Measurements from ENCODE around the gene CCDC116.
"Not testable (repeated sequence)": the region's sequence is repeated elsewhere in the genome, so short reads cannot be mapped to it uniquely, and the experiment has no call there.

CCDC116 gene, protein sequence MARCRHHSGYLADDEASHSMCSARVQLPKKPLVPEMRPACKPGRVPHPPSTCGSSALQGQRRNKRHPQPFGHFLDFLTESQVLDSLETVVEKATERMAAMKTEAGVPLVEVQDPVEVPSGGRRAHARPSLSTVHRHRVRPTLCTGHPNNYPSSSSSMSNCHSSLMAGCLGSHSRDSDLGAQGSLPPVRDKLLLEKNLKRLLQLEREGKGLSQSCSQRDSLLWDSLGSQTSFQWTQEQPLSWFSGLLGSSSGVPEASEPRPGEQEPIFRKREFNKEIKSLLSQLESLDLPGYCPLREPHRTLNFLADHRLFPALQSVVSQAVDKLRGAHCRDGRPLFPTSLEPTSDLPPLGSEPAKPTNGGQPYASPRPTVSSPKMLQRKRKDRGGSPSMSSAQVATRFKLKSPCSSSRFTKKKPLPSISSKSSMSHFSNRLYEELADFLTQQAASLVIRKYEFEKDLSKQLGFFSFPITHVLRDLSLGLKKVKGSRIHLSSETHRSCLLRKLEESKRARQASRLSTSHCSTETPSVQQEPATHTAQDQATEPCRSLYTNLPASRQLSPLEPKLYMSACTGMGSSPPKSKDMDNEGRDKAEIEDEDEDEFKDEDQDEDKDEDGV

DNA sequence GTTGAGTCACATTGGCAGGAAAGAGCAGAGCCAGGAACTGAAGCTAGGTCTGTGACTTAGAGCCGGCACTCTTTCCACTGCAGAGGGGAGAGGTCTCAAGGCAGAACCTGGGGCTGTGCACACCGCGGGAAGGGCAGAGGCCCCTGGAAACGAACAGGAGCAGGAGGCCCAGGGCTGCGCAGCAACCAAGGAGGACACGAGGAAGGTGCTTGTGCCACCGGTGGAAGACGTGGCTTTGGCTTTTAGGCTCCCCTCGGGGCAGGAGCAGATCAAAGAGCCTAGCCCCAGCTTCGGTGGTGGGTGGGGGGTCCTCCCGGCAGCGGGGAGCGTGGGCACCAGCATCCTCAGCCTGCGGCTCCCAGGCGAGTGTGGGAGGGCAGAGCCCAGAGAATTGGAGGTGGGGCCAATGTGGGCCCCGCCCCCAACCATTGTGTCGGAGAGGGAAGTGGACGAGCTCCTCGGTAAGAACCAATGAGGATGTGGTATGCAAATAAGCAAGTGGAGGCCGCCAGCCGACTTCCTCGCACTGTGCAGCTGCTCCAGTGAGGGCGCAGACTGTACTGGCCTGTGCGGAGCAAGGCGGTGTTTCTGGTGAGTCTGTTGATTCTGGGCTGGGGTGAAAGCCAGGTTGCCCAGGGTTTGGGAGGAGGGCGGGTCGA lies at the start of gene CCDC116:
Gene CCDC116, plus strand, starts transcription at position 524 of the 659 bp plus-strand sequence. CDS start 422 bp downstream, outside the sequence.
- peak; percentile 86 for DNase-seq

DNA sequence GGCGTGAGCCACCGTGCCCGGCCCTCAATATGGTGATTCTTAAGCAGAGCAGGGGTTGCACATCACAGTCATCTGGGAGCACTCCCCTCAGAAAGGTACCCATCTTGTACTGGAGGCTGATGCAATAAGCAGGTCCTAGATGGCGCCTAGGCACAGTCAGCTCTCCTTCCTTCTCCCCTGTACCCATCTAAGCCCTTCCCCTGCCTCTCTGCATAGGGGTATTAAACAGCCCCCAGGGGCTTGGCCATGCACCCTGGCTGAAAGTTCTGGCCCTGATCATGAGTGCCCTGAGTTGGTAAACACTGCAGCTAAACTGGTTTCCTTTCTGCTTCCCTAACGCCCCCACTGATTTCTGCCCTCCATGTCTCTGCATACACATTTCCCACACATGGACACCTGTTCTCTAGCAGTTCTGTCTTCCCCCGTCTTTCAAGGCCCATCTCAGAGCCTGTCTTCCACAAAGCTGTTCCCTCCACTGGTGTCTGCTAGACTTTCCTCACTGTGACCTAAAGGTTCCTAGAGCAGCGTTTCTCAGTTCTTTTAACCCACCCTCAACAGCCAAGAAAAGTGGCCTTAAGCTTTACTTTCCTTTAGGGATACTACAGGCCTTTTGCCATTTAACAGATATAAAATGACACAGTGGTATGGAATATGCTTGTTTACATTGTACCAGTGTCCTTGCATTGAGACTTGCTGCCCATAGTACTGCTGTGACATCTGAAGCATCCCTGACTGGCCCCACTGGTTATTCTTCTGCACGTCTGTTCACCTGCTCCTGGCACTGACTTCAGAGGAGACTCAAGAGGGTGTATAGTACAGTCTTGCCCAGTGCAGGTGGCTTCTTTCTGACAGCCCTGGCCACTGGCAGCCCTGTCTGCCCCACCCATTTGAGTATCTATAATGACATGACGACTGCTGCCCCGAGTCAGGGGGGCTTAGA lies 49.5 kb upstream of the CCDC116 start:
- DNase-seq: peak; percentile 35

DNA sequence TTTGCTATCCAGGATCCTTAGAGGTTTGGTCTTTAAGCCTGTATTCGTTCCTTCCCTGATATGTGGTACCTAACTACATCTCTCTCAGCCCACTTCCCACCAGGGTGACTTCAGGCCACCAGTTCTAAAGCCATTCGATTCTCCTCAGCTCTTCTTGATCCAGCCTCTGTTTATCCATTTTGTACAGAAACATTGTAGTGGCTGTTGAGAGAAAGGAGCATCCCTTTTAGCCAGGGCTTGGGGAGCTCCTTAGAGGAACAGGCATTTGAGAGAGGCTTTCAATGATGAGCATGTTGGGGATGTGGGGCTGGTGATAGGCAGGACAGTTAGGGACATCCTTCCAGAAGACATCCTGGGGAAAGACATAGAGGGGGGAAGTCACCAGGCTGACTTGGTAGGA lies 47.2 kb upstream of the CCDC116 start:
- DNase-seq: no peak

DNA sequence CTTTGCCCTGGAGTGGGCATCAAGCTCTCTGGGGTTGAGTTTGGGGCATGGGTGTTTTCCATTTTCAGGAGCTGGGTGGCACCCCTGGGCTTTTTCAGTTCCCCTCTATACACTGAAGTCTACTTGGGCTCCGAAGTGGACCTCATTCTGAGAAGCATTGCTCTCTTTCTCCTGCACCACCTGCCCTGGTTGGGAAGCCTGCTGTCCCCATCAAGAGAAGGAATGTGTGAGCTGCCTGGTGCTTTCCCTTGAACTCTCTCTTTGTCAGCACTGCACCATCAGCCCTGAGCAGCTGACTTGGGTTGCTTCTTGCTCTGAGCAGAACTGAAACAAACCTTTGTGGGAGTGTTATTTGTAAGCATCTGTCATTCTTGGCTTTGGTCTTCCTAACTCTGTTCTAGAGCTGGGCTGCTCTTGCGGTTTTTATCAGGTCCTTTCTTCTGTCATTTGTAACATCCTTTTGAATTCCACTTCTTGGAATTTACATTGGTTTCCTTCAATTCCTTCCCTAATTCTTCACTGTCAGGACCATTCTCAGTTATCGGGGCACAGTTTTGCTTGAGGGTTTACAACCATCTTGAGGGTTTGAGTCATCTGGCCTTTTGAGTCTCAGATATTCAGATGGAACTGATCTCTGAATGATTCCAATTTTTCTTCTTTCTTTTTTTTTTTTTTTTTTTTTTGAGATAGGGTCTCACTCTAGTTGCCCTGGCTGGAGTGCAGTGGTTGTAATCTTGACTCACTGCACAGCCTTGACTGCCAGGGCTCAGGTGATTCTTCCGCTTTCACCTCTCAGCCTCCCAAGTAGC lies 44.6 kb upstream of the CCDC116 start:
- DNase-seq: no peak

DNA sequence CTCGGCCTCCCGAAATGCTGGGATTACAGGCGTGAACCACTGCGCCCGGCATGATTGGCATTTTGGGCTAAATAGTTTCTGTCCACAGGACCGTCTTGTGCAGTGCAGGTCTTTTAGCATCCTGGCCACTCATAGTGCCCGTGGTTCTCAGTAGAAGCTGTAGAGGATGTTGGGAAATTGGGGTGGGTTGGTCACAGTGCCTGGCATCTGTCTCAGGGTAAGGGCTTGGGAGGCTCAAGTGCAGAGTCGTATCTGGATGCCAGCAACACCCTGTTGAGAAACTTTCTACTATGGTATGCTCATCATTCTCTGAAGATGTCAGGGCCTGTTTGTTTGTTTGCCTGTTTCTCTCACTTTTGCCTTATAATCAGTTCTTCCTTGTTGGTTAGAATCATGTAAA lies 43.2 kb upstream of the CCDC116 start:
- DNase-seq: no peak

DNA sequence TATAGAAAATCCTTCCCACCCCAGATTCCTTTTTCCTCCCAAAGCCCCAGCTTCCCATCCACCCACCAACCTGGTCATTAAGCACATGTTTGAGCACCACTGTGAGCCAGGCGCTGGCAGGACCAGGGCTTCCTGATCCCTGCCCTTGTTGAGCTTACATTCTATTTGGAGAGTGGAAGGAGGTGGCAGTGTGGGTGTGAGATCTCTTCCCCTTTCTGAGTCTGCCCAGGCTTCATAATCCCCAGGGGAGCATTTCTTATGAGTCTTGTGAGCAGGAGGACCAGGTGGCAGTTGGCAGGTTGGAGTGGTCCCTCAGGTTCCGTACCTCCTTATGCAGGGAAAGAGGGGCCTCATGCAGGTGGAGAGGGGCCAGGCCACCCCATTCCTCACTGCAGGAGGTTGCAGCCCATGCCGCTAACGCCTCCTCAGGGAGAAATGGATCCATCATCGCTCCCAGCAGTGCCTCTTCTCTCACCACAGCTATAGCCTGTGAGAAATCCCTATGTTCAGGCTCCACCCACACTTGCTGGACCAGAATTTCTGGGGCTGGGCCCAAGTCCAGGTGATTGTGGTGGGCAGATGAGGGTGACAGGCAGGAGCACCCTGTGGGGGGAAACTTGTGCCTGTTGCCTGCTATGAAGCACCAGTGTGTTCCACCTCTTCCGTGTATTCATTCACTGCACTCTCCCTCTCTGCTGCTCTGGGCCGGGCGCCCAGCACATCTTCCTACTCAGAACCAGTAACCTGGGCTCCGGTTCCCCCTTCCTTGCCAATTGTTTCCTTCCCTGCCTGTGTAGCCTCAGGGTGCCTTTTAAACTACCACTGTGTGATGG lies 41.5 kb upstream of the CCDC116 start:
- no peak for DNase-seq

DNA sequence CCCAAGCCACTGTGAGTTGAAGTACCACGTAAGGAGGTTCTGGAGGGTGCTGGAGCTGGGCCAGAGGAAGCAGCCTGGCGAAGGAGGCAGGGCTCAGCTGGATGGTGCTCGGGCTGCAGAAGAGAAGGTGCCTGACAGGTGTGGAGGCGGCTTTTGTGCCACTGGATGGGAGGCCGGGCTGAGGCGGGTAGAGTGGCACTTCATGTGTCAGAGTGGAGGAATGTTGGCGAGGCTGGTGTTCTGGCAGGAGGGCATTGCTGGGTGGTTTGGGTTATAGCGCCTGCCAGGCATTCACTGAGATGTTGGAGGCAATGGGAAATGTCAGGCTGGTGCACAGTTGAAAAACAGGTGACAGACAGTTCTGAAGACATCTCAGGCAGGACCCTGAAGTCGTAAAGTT lies 40.9 kb upstream of the CCDC116 start:
- peak; percentile 20 for DNase-seq

DNA sequence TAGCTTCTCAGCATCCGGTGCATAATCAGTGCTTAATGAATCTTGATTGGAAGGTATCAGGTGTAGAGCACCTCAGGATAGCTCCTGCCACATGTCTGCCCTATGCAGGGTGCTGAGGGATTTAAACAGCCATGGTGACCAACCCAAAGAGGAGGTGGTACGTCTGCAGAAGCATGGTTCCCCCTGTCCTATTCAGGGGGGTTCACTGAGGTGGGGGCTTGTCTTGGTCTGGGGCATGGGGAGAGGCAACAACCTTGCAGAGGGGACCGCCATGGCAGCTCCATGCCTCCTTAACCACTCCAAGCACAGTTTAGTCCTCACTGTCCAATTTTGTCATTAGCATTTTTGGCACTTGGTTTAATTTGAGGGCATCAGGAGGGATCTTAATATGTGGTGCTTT lies 40.1 kb upstream of the CCDC116 start:
- DNase-seq: no peak

DNA sequence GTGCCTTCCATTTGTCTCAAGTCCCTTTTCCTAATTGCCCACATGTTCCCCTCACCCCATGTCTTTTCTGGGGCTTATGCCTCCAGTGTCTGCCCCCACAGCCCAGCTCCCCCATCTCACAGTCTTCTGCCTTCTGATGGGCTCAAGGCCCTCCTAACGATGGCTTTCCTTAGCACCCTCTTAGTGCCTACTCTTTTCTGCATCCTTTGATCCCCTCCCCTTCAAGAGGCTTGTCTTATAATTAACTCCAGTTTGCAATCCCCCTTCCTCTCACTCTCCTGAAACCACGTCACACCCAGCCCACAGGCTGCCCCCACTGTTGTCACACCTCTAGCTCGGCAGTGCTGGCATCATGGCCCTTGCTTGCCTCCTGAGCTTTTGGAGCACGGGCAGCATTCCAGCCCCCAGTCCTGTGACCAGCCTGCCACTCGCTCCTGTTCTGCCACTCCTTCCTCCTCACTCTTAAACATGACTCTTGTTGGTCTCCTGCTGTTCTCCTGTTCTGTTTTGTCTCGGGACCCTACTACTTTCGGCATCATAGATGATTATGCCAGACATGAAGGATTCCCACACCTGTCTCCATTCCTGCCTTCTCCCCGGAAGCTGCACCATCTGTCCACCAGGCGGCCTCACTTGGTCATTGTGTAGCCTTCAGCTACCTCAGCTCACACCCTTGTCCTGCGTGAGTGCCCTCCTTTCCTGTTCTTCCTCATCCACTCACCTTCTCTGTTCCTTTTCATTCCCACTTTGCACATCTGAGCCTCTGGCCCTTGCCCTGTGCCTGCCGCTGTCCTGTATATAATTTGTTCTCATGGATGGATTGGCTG lies 38.9 kb upstream of the CCDC116 start:
- no peak for DNase-seq

DNA sequence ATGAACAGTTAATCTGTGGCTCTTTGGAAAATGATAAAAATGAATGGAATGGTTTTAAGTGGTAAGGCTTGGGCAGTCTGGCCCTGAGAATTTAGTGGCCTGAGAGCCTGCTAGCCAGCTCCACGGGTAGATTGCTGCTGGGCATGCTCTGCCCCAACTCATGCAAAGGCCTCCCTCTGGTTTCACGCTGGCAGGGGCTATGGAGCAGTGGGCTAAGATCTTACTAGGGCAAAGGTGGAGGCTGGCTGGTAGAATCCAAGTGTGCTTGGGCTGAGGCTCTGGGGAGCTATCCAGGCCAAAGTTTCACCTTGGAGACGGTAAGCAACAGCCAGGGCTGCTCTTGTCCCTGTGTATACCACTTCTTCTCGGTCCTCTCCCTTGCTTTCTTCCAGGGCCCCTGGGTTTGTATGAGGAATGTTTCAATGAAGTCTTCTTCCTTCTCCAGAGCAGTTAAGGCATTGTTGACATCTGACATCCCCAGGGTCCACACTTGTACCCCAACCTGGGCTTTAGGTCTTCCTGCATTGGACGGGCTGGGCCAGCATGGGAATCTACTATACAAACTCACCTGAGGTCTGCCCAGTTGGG lies 37.6 kb upstream of the CCDC116 start:
- no peak for DNase-seq

DNA sequence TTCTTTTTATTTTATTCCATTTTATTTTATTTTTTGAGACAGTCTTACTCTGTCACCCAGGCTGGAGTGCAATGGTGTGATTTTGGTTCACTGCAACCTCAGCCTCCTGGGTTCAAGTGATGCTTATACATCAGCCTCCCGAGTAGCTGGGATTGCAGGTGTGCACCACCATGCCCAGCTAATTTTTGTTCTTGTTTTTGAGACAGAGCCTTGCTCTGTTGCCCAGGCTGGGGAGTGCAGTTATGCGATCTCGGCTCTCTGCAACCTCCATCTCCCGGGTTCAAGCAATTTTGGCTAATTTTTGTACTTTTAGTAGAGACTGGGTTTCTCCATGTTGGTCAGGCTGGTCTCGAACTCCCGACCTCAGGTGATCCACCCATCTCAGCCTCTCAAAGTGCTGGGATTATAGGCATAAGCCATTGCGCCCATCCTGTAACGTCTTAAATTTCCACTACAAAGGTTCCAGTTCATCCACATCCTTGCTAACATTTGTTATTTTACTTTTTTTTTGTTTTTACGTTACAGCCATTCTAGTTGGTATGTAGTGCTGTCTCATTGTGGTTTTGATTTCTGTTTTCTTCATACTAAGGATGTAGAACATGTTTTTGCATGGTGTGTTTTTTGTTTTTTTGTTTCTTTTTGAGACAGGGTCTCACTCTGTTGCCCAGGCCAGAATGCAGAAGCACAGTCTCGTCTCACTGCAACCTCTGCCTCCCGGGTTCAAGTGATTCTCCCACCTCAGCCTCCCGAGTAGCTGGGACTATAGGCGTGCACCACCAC lies 36.0 kb upstream of the CCDC116 start:
- not testable (repeated sequence) for DNase-seq

DNA sequence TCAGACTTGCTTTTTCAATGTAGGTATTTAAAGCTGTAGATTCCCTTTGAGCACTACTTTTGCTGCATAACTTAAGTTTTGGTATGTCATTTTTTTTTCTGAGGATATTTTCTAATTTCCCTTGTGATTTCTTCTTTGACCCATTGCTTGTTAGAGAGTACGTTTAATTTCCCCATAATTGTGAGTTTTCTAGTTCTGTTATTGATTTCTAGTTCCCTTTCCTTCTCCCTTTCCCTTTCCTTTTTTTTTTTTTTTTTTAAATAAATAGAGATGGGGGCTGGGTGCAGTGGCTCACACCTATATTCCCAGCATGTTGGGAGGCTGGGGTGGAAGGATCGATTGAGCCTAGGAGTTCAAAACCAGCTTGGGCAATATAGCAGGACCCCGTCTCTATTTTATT lies 34.3 kb upstream of the CCDC116 start:
- DNase-seq: no peak

DNA sequence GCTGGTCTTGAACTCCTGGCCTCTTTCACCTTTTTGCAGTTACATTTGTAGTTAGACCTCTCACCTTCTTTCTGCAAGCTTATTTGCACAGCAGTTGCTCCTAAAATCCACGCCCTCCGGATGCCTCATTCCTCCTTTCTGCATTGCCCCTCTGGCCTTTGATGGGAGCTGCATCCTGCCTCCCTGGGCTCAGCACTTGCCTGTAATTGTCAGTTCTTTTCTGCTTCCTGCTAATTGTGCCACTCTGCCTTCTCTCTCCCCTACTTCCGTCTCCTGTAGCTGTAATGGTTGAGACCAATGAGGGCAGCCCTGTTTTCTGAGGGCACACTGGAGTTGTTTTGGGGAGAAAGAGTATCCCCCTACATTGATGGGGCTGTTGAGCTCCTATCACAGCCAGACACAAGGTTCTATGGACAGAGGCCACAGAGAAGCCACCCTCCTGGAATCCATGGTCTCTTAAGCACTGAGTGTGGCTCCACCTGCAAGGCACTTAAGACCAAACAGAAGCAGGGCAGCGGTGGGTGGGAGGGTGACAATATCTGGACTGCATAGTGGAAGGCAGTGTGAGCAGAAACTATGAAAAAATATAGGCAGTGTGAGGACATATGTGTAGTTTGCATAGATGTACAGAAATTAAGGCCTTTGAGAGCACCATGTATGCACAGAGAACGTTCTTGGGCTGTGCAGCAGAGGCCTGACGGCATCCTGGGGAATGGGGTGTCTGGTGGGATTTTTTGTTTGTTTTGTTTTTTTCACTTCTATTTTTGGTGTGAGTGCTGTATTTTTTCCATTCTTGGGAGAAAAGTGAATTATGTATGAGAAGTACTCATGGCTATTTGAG lies 33.3 kb upstream of the CCDC116 start:
- no peak for DNase-seq

DNA sequence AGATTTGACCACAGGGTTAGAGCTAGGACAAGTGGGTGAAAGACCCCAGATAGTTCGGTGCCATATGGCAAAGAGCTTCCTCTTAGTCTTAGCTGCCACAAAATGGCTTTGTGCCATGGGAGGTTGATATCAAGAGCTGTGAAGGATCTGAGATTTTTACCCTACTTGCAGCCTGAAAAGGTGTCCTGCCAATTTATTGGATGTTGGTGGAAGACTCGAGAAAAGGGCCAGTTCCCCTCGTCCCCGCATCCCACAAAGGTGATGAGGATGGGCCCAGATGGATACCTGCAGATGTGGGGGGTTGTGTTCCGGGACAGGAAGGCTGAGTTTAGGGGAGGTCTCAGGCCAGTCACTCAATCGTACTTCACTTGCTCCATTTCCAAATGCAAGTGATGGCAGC lies 30.0 kb upstream of the CCDC116 start:
- DNase-seq: no peak

DNA sequence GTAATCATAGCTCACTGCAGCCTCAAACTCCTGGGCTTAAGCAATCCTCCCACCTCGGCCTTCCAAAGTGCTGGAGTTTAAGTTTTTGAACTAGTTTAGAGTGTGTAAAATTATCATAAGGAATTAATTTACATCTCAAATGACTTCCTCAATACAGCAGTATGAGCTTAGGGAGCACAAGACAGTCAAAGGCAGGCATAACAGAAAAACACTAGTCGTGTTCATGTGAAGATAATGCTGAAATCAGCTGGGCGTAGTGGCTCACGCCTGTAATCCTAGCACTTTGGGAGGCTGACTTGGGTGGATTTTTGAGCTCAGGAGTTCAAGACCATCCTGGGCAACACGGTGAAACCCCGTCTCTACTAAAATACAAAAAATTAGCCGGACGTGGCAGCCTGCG lies 28.6 kb upstream of the CCDC116 start:
- DNase-seq: no peak

DNA sequence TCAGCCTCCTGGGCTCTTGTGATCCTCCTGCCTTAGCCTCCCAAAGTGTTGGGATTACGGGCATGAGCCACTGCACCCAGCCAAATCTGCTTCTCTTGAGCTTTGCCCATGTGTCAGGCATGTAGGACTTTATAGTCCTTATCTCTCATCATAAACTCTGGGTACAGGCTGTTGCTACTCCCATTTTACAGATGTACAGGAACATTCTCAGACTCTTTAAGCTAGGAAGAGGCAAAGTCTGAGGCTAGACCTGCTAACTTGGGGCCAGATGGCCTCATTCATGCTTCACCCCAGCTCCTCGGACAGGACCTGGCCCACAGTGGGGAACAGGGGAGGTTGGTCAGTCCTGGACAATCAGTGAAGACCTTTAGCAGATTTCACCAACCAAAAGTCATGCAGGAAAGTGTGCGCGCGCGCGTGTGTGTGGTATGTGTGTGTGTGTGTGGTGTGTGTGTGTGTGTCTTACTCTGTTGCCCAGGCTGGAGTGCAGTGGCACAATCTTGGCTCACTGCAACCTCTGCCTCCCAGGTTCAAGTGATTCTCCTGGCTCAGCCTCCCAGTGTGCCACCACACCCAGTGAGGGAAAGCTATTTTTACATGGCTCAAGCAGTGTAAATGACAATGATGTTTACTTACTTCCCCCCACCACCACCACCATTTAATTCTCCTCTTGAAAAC lies 26.5 kb upstream of the CCDC116 start:
- DNase-seq: no peak

DNA sequence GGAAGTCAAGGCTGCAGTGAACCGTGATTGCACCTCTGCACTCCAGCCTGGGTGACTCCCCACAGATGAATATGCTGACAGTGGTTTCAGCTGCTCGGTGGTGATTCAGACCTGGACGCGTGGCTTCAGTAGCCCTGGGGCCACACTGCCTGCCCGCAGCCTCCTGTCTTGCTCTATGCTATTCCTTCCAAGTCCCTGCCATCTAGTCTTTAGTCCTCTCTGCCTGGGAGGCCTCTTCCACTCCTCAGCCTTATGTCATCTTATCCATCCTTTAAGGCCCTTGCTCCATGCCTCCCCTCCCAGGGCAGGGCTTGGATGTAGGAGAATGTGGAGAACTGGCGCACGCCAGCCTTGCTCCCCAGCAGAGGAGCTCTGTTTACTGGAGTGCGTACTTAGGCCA lies 25.8 kb upstream of the CCDC116 start:
- DNase-seq: no peak
